ENCODE results near the gene CDHR2.
"Not testable (repeated sequence)": the region's sequence is repeated elsewhere in the genome, so short reads cannot be mapped to it uniquely, and the experiment has no call there.

Gene CDHR2

DNA sequence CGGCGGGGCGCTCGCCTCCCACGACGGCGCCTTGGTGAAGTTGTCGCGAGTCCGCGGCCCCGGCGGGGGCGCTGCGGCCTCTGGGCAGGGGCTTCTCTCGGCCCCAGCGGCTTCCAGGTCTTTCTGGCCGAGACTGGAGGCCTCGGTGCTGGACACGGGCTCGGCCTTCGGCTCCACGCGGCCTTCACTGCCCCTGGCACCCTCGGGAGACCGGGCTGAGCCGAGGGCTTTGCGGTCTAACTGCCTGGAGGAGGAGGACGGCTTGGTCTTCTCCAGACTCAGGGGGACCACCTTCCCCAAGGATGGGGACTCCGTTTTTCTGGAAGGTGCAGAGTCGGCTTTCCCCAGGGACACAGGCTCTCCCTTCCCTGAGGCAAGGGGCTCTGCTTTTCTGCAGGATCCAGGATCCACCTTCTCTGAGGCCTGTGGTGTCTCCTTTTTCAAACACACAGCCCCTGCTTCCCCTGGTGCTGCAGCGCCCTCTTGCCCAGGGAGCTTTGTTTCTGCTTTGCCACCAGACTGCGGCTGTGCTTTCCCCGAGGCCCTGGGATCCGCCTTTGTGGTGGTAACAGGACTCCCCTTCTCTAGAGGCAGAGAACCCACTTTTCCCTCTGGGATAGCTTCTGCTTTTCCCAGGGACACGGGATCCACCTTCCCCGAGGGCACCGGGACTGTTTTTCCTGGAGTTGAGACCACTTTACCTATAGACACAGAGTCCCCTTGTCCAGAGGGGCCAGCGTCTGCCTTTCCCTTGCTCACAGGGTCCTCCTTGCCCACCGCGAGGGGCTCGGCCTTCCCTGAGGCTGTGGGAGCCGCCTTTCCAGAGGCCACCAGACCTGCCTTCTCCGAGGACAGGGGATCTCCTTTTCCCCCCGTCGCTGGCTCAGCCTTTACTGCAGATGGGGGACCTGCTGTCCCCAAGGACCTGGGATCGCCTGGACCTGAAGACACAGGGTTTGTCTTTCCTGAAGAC, 48.6 kb downstream of the CDHR2 start:
- no peak for DNase-seq

DNA sequence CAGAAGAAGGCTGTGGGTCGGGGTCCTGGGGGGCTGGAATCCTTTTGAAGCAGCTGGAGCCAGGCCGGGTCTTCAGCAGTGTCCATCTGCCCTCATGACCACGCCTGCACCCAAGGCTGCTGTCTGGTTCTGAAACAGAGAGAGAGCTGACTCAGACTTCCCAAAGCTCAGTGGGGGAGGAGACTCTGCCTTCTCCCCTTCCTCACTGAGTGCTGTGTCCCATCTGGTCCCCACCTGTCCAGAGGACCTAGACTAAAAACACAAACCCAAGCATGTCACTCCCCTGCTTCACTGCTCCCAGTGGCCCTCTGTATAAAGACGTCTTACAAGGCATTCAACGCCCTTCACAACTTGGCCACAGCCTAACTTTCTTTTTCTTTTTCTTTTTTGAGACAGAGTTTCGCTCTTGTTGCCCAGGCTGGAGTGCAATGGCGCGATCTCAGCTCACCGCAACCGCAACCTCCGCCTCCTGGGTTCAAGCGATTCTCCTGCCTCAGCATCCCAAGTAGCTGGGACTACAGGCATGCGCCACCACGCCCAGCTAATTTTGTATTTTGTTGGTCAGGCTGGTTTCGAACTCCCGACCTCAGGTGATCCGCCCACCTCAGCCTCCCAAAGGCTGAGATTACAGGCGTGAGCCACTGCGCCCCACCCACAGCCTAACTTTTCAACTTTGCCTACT, 50.7 kb downstream of the CDHR2 start:
- DNase-seq: not testable (repeated sequence)

DNA sequence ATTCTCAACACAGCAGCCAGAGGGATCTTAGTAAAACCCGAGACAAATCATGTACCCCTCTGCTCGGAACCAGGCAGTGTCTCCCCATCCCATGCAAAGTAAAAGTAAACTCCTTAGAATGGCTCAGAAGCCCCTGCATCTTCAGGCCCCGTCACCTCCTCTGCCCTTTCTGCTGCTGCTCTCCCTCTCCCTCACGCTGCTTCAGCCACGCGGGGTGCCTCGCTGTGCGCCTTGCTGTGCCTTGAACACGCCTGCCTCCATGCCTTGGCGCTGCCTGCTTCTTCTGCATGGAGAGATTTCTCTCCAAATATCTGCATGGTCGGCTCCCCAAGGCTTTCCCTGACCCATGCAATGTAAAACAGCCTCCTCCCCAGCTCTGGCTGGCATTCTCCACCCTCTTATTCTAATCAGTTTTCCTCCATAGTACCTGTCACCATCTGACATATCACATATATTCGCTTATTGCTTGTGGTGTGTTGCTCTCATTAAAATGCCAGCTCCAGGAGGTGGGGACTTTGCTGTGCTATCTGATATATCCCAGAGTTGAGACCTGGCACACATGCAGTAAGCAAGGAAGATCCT, 52.9 kb downstream of the CDHR2 start:
- DNase-seq: no peak

DNA sequence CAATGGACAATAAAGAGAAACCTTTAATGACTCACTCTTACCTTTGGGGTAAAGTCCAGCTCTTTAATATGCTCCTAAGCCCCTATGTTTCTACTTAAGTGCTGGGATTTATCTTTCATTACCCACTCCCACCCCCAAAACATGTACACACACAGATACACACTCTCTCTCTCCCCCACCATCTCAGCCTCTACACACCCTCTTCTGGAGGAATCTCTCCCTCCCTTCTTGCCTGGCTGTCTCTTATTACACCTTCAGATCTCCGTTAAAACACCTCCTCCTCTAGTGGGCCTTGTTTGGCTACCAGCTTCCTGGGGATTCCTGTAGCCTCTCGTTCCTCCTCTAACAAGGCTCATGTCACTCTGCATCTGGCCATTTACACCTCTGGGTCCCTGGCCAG, 53.9 kb downstream of the CDHR2 start:
- no peak for DNase-seq

DNA sequence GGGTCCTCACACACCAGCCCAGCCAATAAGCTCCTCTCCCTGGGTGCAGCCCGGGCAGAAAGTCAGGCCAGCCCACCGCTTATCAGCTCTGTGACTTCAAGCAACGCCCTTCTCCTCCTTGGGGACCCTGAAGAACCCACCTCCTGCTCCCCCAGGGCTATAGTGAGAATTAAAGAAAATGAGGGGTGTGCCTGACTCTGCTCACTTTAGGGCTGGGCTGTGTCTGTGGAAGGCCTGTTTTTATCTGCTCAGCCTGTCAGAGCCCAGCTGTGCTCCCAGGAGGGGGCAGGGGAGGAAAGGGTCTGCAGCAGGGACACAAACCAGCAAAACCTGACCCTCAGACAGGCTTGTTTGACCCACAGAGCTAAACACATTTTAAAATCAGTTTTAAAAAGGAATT, 56.9 kb downstream of the CDHR2 start:
- DNase-seq: no peak

DNA sequence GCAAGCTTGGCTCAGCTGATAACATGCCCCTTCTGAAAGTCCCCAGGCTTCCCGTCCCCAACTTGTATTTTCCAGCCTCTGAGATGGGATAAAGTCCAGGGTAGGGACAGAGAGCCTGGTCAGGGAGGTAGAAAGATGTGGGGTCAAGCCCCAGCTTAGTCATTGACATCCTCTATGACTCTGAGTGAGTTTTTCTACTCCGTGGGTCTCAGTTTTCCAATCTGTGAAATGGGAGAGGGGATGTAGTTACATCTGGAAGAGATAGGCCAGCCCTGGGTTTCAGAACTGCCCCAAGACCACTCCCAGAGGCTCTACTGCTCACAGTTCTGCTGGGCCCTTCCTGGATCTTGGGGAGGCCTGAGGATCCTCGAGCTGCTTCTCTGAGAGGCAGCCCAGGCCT, 57.7 kb downstream of the CDHR2 start:
- no peak for DNase-seq

DNA sequence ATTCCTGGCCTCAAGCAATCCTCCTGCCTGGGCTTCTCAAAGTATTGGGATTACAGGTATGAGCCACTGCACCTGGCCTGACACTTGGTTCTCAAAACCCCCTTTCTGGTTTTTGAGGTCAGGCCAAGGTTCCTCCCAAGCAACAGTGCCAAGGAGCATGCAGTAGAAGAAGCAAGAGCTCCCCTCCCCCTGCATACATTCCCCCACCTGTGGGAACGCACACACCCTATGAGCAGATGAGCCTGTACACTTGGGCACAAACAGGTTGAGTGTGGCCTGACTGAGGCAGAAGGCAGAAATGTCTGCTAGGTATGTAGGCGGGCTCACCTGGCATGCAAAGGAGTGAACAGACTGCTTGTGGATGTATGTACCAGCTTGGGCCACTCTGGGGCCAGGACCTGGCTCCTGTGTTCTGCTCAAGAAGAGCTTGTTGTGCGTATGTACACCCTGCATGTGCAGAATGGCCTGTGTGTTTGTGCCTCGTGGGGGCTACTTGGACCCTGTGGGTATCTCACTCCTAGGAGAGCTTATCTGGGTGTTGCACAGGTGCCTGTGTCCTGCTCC, 59.1 kb downstream of the CDHR2 start:
- no peak for DNase-seq

DNA sequence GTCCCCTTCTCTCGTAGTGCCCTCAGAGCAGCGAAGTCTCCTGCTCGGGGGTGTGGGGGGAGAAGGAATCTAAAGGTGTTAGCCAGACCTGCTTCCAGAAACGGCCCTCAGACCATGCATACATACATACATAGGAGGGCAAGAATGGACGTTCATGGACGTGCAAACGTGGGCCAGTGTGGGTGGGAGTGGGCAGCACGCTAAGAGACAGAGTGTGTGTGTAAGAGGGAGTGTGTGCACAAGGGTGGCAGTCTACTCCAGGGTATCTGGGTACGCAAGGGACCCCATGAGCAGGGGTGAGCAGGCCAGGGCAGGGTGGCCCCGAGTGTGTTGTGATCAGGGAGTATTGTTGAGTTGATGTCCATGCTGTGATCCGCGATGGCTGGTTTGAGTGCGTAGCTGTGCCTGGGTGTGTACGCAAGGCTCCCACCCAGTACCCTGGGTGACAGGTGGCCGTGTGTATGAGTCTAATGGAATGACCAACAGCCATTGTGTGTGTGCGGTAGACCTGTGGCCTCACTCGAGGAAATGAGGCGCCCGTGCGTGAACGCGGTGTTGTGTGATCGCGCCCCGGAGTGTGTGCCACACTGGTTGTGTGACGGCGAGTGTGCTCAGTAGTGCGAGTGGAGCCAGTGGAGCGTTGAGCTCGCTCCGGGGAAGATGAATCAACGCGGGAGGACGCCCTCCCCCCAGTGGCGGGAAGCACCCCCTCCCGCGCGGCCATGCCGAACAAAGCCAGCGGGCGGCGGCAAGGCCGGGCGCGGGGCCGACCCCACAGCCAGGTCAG, 60.0 kb downstream of the CDHR2 start:
- no peak for DNase-seq

DNA sequence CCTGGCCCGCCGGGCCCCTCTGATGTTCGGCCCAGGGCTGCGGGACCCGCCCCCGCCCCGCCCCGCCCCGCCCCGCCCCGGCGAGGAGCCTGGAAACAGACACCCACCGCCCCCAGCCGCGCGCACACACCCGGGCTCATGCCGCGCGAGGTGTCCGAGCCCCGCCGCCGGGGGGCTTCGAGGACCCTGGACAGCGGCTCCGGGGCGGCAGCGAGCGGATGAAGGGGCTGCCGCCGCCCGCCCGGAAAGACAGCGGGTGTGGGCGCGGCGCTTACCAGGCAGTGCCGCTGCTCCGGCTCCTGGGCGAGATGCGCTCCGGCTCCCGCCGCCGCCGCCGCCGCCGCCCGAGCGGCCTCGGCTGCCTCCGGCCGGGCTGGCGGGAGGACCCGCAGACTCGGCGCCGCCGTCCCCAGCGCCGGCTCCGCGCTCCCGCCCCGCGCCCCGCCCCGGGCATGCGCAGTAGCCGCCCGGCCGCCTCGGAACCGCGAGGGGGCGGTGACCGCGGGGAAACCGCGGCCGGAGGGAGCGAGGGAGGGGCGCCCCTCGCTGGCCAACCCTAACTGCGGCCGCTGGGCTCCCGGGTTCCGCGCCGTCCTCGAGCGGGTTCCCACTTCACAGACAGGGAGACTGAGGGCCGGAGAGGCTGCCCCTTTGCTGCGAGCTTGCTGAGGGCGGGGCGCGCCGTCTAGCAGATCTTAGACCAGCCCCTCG, 60.7 kb downstream of the CDHR2 start, which contains the start of gene GPRIN1:
Gene GPRIN1, minus strand, starts transcription at position 433 of the 711 bp plus-strand sequence. CDS start 10,322 bp downstream, outside the sequence.
- peak; percentile 26 to 48 for DNase-seq

DNA sequence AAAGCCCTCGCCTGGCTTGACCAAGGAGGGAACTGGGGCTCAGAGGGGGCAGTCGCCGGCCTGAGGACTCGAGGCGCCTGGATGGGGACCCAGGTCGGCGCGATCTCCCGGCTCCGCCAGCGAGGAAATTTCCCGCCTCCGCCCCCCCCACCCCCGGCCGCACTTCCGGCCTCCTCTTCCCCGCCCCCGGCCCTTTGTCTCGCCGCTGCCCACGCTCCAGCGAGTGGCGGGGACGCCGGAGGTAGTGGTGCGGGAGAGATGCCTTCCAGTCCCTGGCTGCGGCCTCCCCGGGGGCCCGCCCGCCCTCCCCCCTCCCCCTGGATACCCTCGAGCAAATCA, 61.3 kb downstream of the CDHR2 start:
- no peak for DNase-seq

DNA sequence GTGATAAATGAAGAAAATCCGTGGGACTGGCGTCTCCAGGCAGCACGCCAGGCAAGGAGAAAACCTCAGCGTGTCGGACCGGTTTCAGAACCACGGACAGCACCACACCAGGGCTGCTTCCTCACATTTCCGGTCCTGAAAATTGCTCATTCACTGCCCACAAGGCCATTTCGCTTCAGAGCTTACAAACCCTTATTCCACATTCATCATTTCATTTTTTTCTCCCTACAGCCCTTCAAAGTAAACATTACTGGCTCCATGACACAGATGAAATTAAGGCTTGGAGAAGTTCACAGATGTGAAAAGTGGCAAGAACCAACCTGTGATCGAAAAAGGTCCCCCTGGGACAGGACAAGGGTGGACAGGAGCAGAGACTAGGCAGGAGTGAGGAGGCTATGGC, 62.3 kb downstream of the CDHR2 start:
- DNase-seq: peak; percentile 71 to 81

DNA sequence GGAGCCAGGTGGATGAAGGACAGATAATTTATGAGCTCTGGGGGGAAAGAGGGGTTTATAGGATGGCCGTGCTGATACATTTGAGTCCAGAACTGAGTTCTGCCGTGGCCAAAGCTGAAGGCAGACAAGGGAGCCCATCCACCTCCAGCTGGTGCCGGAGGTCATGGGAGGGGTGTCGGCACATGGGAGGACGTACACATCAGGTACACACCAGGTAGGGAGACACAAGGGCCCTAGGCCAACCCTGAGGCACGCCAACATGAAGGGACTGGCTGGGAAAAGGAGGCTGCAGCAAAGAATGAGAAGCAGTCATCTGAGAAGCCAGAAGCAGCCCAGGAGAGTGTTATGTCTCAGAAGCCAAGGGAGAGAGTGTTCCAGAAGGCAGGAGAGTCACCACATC, 62.9 kb downstream of the CDHR2 start:
- no peak for DNase-seq

DNA sequence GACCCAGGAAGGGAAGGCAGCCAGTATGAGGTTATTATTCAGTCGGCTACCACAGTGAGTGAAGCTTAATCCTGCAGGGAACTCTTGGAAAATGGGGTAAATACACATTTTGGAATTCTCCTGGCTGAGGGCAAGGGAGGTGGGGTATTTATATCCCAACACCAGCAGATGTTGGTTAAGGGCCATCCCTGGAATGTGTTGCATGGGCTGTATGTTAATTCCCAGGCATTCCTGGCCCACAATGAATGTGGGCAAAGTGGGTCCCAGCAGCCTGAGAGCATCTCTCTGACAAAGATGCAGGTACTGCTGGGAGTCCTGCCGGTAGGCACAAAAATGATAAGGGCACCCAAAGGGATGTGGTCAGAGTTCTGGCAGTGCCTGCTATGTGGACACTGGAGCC, 63.7 kb downstream of the CDHR2 start:
- DNase-seq: no peak

DNA sequence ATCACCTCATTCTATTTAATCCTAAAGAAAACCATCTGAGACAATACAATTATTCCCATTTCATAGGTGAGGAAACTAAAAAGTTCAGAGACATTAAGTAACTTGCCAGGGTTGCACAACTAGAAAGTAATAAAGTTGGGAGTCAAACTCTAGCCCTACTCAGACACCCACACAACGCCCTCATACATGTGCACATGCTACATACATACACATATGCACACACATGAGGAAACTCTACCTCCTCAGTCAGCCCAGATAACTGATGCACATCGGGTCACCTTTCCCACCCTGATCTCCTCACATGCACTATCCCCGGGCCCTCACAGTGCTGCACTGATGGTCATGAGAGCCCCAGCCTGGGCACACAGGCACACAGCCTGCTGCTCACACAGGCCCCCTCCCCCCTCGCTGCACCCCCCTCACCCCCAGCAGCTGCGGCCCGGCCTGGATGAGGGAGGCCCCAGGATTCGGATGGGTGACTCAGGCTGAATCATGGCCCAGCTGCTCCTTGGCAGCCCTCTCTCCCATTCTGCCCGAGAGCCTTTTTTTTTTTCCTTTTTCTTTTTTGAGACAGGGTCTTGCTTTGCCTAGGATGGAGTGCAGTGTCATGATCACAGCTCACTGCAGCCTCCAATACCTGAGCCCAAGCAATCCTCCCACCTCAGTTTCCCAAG, 65.8 kb downstream of the CDHR2 start:
- no peak for DNase-seq

DNA sequence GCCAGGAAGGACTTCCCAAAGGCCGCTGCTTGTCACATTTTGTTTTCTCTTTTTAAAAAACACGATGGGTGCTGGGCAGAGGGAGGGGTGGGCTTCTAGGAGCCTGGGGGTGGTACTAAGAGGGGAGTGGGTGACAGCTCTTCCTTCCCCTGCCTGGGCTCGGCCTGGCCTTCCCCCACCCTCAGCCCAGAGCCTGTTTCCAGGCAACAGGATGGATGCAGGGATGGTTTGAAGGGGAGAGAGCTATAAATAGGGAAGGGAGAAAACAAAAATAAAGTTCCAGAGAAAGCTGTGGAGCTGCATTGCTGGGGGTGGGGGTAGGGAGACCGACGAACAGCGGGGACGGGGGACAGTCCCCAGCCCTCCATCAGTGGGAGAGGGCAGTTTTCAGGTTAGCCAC, 67.4 kb downstream of the CDHR2 start:
- DNase-seq: no peak

DNA sequence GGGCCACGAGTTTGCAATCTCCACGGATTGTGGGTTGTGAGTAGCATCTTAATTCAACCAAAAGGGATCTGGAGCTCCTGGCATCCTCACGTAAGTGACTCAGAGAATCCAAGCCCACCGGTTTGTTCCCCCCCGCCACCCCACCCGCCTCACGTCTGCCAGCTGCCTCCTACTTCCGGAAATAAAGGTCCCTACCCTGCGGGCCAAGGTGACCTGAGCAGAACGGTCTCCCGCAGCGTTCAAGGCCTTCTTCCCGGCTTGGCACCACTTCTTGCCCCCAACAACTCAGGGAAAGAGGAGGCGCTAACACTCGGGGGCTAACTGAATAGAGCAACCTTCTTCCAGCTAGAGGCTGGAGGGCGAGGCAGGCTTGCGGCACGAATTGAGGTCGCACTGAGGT, 69.6 kb downstream of the CDHR2 start:
- DNase-seq: no peak

DNA sequence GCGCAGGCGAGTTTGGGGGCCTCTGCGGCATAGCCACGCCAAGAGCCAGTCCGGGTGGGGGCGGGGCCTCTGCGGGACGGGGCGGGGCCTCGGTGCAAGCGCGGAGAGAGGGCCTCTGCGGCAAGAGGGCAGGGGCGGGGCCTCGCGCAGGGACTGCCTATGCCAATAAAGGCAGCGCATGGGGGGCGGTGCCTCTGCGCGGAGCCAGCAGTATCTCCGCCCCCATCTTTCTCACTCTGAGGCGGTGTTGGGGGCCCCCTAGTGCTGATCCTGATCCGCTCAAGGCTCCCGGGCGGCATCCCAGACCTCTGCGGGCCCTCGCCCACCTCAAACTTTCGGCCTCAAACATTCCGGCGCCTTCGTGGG, 70.0 kb downstream of the CDHR2 start:
- peak; percentile 32 to 33 for DNase-seq

DNA sequence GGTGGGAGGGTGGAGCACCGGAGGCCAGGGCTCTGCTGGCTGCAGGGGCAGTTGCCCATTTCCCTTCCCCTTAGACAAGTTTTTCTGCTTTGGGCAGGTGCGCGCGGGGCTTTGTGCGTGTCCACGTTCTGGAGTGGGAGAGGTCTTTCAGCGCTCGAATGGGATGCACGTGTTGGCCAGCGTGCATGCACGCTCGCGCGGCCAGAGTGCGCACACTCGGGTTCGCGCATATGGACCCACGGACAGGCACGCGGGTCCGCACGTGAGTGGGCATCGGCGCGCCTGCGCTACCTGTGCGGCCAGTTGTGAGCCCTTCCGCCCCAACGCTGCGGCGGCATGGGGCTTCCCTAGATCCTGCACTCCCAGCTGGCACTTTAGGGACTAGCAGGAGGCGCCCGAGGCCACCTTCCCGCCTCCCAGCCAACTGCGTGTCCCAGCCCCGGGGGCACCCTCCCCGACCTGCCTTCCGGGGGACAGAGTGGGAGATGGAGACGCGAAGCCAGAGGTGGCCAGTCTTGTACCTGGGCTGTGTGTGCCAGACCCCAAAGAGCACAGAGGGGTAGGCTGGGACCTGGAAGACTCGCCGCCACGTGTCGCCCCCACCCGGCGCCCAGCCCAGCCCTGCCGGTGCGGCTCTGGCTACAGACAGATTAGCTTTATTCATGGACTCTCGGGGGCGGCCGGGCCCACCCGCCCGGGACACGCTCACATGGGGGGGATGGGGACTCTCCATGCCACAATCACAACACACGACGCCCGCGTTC, 70.6 kb downstream of the CDHR2 start:
- no peak for DNase-seq

DNA sequence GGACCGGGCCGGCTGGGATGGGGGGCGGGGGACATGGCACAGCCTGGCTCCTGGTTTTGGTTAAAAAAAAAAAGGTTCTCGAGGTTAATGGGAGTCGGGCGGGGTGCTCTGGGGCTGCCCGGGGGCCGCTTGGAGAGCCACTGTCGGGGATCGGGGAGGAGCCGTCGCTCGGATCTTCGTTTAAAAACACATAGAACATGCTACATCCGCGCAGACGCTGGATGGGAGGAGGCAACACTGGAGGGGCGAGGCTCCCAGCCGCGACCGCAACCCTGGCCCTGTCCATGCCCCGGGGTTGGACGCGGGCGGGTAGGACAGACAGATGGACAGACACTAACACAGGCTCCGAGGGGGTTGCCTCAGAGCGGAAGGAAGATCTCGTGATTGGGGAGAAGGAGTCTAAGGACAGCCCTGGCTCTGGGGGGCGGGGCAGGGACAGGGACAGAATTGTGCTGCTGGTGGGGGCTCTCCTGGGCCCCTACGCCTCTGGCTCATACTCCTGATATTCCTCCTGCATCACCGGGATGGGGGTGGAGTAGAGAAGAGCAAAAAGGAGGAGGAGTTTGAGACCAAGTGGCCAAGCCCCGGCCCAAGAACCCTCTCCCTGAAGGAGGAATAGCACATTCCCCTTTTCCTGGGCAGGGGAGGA, 71.3 kb downstream of the CDHR2 start:
- DNase-seq: peak; percentile 28 to 55

DNA sequence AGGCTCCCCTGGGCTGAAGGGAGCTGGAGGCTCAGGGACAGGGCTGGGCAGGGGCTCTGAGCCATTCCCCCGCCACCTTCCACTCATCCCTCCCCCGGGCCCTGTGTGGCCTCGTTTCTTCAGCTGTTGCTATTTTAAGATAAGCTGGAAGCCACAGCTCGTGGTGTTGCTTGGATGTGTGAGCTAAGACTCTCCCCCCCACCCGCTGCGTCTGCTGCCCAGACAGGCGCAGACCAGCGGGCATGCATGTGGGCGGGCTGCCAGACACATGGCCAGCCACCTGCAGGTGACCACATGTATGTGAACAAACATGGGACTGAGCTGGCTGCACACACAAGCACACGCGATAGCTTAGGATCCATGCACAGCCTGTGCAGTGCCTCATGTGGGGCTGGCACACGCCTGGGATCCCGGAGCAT, 72.5 kb downstream of the CDHR2 start:
- DNase-seq: peak in 1 of 2 donors; percentile 11

Measured in inflammatory macrophage (primary cell).